ENCODE data around the gene AOAH.
"Not testable (repeated sequence)": the region's sequence is repeated elsewhere in the genome, so short reads cannot be mapped to it uniquely, and the experiment has no call there.

The AOAH gene

DNA sequence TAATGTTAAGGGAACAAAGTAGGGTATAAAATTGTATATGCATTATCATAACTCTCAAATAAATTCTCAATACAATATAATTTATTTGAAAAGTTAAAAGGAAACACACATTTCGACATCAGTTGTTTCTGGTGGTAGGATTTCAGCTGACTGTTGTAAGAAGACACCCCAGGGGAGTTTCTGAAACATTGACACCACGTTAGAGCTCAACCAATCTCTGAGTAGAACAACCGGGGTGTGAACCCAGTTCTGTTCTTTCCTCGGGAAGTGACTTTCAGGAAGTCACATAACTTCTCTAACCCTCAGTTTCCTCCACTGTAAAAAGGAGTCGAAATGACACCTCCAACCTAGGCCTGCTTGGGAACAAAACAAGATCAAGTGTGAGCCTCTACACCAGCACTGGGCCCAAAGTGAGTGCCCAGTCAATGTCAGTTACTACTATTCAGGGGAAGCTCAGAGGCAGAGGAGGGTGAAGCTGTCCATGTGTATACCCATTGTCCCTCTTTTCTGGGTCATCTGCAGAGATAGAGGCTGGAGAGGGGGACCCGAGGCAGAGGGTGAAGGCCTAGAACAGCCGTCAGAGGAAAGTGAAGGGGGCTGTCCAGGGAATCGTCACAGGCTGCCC, 67.1 kb downstream of the AOAH start:
- DNase-seq (ENCODE audit: low read depth), result no peak

DNA sequence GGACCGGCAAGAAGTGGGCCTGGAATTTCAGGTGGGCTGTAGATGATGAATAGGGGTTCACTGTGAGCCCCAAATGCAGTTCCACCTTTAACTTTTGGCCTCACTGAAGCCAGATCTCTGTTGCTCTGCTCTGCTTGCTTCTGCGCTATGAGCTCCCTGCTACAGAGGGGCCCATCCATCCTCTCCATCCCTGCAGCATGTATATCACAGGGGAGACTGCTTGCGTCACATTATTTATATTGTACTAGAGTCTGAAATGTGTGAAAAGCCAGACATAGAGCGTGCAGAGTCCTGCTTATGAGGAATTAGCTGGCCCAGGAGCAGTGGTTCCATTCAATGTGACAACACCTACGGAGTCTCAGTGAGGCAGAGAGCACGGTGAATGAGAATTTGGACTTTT, 69.9 kb downstream of the AOAH start:
- no peak for DNase-seq (ENCODE audit: low read depth)

DNA sequence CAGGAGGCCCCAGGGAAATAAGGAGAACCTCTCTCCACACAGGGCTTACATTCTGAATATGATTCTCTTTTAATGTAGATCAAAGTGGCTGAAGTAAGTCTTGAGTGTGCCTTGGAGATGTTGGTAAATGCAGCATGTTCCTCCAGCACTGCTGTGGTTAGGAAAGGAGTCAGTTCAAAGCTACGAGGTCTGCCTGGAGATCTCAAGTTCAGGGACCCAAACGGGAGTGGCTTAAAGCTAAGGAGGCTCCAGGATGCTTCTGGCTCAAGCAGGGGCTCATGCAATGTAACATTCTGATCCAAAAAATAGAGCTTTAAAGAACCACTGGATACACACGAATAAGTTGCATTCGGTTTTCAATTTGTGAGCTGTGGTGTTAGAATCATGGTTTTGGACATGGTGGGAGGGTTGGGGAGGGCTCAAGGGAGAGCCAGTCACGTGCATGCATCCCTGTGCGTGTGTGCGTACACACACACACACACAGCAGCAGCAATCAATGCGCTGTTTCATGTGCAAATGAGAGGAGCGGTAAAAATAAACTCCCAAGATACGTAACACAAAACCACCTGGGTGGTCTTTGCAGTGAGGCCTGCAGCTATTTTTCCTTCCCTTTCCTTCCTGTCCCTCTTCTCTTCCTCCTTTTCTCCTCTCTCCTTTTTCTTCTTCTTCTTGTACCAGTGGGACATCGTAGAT, 70.5 kb downstream of the AOAH start:
- DNase-seq (ENCODE audit: low read depth), result no peak

DNA sequence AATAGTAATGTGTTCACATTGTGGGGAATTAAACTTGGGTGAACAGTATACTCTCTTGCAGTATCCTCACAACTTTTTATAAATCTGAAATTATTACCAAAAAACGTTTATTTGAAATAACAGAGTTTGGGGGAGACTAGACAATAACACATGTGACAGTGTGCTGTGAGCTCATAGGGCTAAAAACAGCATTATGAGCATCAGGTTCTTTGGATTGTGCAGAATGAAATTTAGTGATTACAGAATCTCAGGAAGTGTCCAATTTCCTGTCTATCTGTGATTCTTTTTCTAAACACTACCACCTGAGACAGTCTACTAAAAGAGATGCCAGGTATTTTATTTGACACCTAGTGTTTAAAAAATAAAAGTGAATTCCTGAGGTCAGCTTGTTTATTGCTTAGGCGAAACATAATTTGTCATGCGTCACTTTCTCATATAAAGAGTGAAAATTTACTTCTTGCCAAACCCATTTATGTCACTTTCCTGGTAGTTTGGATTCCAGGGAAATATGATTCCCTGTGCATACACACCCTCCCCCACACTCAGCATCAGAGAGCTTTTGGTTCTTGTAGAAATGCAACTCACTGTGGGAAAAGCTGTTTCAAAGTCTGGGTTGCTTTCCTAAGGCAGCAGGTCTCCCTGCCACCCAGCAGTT, 71.2 kb downstream of the AOAH start:
- no peak for DNase-seq (ENCODE audit: low read depth)

- no peak for DNase-seq (ENCODE audit: low read depth)
These were observed 71.9 kb downstream of the AOAH start for GRCh38 chr7:36652431-36652830.

GRCh38 chr7:36651404-36651803, 72.9 kb downstream of the AOAH start:
- no peak for DNase-seq (ENCODE audit: low read depth)

DNA sequence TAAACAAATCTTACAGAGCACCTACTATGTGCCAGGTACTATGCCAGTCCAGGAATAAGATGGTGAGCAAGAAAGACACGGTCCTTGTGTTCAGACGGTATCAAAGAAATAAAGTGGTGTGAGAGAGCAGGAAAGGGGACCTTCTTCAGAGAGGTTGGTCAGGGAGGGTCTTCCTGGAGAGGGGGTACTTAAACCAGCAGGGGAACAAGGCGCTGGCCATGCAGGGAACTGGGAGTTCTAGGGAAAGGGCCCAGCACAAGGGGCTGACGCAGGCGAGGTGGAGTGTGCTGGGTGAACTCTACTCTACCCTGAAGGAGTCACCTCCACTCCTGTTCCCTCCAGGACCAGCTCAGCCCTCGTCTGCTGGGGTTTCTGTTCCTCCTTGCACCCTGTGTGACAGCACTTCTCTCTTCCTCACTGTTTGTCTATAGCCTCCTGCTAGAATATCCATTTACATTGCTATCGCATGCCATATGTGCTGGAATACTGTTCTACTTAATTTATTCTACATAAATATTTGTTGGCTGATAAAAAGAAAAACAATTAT, 73.5 kb downstream of the AOAH start:
- DNase-seq (ENCODE audit: low read depth), result no peak

DNA sequence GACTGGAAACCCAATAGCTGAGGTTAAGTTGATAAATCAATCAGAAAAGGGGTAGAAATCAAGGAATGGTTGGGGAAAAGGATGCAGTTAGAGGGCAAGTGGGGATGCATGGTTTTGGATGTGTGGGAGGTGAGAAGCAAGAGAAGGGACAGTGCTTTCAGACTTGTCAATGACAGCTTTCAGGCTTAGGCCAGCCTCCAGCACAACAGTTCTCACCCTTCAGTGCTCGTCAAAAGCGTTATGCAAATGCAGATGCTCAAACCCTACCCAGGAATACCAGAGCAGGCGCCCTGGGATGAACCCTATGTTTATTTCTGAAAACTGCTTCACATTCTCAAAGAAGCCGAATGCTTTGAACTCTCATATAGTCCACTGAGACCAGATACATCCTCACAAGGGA, 74.0 kb downstream of the AOAH start:
- DNase-seq (ENCODE audit: low read depth), result no peak

DNA sequence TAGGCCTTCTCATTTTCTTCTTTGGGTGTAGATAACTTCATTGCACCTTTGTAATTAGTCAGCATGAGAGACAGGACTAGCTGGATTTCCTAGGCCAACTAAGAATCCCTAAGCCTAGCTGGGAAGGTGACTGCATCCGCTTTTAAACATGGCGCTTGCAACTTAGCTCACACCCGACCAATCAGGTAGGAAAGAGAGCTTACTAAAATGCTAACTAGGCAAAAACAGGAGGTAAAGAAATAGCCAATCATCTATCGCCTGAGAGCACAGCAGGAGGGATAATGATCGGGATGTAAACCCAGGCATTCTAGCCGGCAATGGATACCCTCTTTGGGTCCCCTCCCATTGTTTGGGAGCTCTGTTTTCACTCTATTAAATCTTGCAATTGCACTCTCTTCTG, 75.0 kb downstream of the AOAH start:
- not testable (repeated sequence) for DNase-seq (ENCODE audit: low read depth)

DNA sequence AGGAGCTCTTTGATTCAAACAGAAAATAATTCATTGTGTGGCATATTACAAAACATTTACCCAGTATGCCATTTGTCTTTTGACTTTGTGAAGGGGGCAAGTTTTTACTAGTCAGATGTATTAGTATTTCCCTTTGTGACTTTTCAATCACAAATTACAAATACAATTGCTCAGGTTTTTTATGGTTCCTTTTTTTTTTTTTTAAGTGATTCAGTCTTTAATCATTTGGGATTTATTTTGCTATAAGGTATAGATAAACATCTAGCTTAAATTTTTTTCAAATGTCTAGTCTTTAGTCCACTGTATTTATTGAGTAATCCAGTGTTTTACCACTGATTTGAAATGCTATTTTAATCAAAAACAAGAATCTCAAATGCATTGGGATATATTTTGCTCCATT, 75.9 kb downstream of the AOAH start:
- DNase-seq (ENCODE audit: low read depth), result no peak

DNA sequence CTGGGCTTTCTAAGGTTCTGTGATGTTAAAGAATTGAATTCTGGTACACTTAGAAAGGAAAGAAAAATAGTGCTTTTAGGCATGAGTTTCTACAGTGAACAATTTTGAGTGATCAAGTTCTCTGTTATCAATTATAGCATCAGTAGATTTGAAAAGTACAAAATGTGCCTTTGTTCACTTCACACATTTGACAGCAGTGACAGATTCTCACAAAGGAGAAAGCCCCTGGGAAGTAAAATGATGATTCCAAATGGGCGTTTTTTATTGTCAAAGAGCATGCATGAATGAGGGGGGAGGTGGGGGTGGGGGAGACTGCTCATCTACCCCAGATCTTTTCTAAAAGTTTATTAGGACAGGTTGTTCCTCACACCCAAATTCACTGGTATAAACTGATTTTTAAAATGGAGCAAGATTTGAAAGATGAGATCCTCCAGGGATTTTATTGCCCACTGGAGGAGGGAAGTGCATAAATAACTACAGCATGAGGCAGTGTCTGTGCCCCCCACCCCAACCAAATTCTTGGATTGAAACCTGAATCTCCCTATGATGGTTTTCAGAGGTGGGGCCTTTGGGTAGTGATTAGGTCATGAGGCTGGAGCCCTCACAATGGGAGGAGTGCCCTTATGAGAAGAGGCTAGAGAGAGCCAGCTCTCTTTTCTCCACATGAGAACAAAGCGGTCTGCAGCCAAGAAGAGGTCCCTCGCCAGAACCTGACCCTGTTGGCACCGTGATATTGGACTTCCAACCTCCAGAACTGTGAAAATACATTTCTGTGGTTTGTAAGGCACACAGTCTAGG, 79.5 kb downstream of the AOAH start:
- no peak for DNase-seq (ENCODE audit: low read depth)

- DNase-seq (ENCODE audit: low read depth), result no peak
These were observed 81.9 kb downstream of the AOAH start for GRCh38 chr7:36642414-36642813.

- DNase-seq (ENCODE audit: low read depth), result no peak
These were observed 82.3 kb downstream of the AOAH start for GRCh38 chr7:36642010-36642409.

- DNase-seq (ENCODE audit: low read depth), result no peak
These were observed 83.6 kb downstream of the AOAH start for GRCh38 chr7:36640682-36641081.

DNA sequence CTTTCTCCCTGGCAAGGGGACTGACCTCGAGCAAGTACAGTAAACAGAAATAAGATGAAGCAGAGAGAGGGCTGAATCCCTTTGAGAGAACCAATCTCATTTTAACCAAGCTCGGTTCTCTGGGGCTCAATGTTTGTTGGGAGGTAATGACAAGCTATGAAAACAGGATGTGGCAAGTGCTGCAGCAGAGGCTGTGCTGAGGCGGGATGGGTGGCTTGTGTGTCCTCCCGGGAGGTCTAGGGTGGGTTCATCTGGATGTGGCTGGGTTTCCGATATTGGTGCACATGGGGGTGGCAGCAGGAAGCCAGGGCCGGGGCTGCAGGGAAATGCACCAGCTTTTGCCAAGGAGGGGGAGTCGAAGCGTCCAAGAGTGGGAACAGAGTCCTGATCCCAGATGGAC, 84.5 kb downstream of the AOAH start:
- DNase-seq (ENCODE audit: low read depth), result no peak

DNA sequence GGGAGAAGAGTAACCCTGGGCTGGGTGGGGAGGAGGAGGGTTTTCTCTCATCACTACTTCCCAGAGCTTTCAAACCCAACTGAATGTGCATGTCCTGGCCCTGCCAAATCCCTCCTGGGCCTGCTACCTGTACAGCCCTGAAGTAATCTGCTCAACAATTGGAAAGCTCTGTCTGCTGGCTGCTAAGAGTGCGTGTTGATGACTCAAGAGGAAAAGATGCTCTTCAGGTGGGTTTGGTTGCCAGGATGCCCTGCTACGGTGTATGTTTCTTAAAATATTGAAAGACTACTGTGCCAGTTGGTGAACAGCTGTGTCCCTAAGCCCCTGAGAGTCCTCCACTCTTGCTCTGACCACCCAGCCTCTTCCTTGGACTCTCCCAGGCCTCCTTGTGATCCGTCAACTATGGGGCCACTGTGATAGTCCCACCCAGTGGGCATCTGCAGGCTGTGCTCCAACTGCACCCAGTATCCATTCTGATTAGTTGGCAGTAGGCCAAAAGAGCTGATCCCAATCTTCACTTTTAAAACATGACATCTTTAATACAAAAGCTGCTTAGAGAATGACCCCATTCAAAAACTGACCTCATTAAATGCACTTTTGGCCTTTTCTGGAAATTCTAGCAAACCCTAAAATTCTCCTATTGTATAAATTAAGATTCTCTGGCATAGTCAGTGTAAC, 85.6 kb downstream of the AOAH start:
- DNase-seq (ENCODE audit: low read depth), result no peak

DNA sequence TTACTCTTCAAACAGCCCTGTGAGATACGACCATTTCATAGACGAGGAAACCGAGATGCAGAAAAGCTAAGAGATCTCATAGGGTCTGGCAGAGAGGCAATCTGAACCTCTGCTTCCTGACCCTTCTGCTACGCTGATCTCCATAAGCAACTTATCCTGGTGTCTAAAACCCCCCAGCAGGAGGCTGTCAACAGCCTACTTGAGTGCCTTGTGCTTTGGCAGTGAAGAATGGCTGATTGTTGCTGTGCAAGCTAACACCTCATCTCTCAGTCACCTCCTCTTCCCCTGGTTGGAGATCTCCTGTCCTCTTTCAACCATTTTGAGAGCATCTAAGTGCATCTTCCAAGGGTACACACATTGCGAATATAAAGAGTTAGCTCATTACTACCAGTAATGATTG, 86.2 kb downstream of the AOAH start:
- DNase-seq (ENCODE audit: low read depth), result no peak

DNA sequence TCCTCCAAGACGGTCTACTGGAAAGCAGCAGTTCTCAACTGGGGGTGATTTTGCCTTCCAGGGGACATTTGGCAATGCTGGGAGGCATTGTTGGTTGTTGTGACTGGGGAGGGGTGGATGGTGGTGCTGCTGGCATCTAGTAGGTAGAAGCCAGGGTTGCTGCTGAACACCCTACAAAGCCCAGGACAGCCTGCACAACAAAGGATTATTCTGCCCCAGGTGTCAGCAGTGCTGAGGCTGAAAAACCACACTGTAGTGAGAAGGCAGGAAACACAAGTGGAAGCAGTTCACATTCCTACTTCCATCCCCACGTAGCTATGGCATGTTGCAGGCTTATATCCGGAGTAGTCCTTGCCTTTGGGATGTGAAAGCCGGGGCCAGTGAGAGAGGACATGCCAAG, 86.9 kb downstream of the AOAH start:
- DNase-seq (ENCODE audit: low read depth), result no peak

GRCh38 chr7:36636126-36636525, 88.2 kb downstream of the AOAH start:
- no peak for DNase-seq (ENCODE audit: low read depth)

DNA sequence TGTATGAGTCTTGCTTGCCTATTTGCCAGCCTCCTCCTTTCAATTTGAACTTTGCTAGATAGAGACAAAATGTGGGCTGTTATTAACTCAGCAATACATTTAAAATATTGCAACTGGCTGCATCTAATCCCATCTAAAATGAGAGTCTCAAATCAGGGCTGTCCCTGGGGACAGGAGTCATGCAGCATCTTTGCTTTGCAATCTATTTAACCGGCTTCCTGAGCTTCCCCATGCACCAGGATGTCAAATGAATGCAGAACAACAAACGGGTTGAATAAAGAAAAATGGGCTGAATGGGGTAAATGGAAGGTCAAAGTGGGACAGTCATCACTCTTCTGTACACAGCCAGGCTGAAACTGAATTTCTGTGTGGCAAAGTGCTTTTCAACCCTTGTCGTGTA, 89.2 kb downstream of the AOAH start:
- no peak for DNase-seq (ENCODE audit: low read depth)

DNA sequence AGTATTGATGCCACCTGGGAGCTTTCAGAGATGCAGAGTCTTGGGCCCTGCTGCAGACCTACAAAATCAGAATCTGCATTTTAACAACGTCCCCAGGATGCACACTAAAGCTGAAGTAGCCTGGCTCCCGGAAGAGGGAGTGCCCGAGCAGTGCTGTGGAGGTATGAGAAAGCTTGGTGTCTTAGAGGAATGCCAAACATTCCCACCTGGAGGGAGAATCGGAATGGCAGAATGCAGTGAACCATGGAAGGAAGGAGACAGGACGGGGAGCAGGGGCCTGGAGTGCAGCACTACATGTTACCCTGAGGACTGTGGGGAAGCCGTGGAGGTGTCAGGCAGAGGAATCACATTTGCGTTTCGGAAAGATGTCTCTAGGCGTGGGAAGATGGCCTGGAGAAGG, 90.9 kb downstream of the AOAH start:
- no peak for DNase-seq (ENCODE audit: low read depth)

DNA sequence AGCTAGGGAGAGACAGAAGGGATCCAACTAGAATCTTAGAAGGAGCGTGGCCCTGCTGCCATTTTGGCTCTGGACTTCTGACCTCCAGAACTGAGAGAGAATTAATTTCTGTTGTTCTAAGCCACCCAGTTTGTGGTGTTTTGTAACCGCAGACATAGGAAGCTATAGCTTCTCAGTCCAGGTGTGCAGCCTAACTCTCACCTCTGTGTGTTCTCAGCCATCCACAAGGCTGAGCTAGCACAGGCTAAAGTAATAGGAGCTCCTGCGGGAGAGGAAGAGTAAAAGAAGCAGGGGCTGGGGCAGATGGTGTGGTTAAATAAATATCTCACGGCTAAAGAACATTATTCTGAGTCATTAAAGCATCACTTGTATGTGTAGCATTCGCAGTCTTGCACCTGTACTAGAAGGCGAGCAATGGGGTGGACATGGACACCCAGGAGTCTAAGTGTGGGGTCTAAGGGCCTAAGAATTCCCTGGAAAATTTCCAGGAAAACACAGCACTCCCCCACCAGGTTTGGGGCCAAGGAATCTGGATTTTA, 94.1 kb downstream of the AOAH start:
- DNase-seq (ENCODE audit: low read depth), result no peak

Data from stimulated activated CD8-positive, alpha-beta memory T cell treated with anti-CD3 and anti-CD28 coated beads, Interleukin-7, amount 100 ng/mL, for 24 hours (primary cell).